Heart left ventricle (tissue), 13 donors: ENCODE results near the gene ADAMTS12.

ENCODE experiments used
- POLR2A ChIP-seq, 2 donors: fragments of 450-650 bp; IDR thresholded peaks; one replicate each; pipeline ENCODE4 v1.6.1; 2017; ENCODE audit warnings: antibody characterized with exemption in 2 of 2, mild to moderate bottlenecking in 2 of 2, moderate library complexity in 2 of 2
- TF ChIP-seq, protein P1 (sequence below), 12 donors: fragments of 200-600 bp; sonication (generic) in 4 of 12; IDR thresholded peaks; one replicate each; pipeline versions ENCODE4 v1.5.0 to v1.8.0; 2018 to 2022; ENCODE audit warnings: antibody characterized with exemption in 12 of 12, mild to moderate bottlenecking in 5 of 12
- donor health status: ischemic (EF 13 %, LVEDD 7.1; RV severe dilation, severe dysfunction).
- donor health status: DM: no; HTN: yes; CAD: no.
- donor health status: DM: no; HTN: no; CAD: no.
- donor health status: ischemic (EF 25% LVEDD 6.9; RV normal size, moderate dysfunction).
- donor health status: ischemic (EF 25% LVEDD 5.7; RV mildly dilated, moderate dysfunction).
- donor health status: ischemic (EF 35%, LVEDD 5.7; RV mildly dilated, moderate dysfunction).
- donor health status: nonischemic (EF 11% LVEDD 7.7; RV severe dilation, severe dysfunction).
- donor health status: DM: yes; HTN: yes; CAD: no.
- donor health status: PGD.
- donor health status: ischemic (EF 29% LVEDD 5.4; RV normal size, mild dysfunction).
- donor health status: nonischemic (EF 23%, LVEDD 6.1; RV moderate dilation, normal function).

- no peak for TF ChIP-seq POLR2A (IDR thresholded peaks at IDR 0.05)
- TF ChIP-seq, protein P1, sequence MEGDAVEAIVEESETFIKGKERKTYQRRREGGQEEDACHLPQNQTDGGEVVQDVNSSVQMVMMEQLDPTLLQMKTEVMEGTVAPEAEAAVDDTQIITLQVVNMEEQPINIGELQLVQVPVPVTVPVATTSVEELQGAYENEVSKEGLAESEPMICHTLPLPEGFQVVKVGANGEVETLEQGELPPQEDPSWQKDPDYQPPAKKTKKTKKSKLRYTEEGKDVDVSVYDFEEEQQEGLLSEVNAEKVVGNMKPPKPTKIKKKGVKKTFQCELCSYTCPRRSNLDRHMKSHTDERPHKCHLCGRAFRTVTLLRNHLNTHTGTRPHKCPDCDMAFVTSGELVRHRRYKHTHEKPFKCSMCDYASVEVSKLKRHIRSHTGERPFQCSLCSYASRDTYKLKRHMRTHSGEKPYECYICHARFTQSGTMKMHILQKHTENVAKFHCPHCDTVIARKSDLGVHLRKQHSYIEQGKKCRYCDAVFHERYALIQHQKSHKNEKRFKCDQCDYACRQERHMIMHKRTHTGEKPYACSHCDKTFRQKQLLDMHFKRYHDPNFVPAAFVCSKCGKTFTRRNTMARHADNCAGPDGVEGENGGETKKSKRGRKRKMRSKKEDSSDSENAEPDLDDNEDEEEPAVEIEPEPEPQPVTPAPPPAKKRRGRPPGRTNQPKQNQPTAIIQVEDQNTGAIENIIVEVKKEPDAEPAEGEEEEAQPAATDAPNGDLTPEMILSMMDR (IDR thresholded peaks at IDR 0.05), result no peak
These were observed 232.1 kb downstream of the ADAMTS12 start for GRCh38 chr5:33659526-33660169.
